HG03342 (cell line): Measurements from ENCODE around the gene SCUBE1.

Experiments
- ATAC-seq: cut with Tn5 transposase; IDR thresholded peaks from one replicate; pipeline ENCODE4 v1.9.1; 2021; ENCODE audit warnings: mild to moderate bottlenecking, moderate library complexity; ENCODE audit not compliant: unreplicated experiment

SCUBE1 gene

GRCh38 chr22:43225609-43226008, 117.6 kb downstream of the SCUBE1 start:
- ATAC-seq: no peak

- ATAC-seq: no peak
Measured at GRCh38 chr22:43222987-43223386, 120.2 kb downstream of the SCUBE1 start.

GRCh38 chr22:43222262-43222661, 120.9 kb downstream of the SCUBE1 start:
- no peak for ATAC-seq

- no peak for ATAC-seq
Measured at GRCh38 chr22:43220625-43221380, 122.4 kb downstream of the SCUBE1 start.

- ATAC-seq: no peak
Measured at GRCh38 chr22:43218786-43219185, 124.4 kb downstream of the SCUBE1 start.

GRCh38 chr22:43217285-43218030, 125.7 kb downstream of the SCUBE1 start:
- ATAC-seq: no peak

- ATAC-seq: no peak
Measured at GRCh38 chr22:43216738-43217137, 126.4 kb downstream of the SCUBE1 start.

- ATAC-seq: no peak
Measured at GRCh38 chr22:43213962-43214361, 129.2 kb downstream of the SCUBE1 start.

GRCh38 chr22:43213051-43213450, 130.1 kb downstream of the SCUBE1 start:
- ATAC-seq: no peak

- ATAC-seq: no peak
Measured at GRCh38 chr22:43212434-43212952, 130.7 kb downstream of the SCUBE1 start.

- no peak for ATAC-seq
Measured at GRCh38 chr22:43211941-43212433, 131.2 kb downstream of the SCUBE1 start.

GRCh38 chr22:43210631-43211515, 132.3 kb downstream of the SCUBE1 start:
- no peak for ATAC-seq

GRCh38 chr22:43209971-43210370, 133.2 kb downstream of the SCUBE1 start:
- ATAC-seq: no peak

- ATAC-seq: no peak
Measured at GRCh38 chr22:43209523-43209890, 133.7 kb downstream of the SCUBE1 start.

GRCh38 chr22:43208703-43209522, 134.3 kb downstream of the SCUBE1 start:
- no peak for ATAC-seq

- no peak for ATAC-seq
Measured at GRCh38 chr22:43207849-43208702, 135.1 kb downstream of the SCUBE1 start.

- ATAC-seq: no peak
Measured at GRCh38 chr22:43207386-43207785, 135.8 kb downstream of the SCUBE1 start.

GRCh38 chr22:43206509-43207161, 136.5 kb downstream of the SCUBE1 start:
- ATAC-seq: no peak
